Osteoblast (primary cell): Measurements from ENCODE around the gene SNAI1. TPM values are rescaled to one million over a fixed set of nuclear protein-coding genes. Genes with fewer than 3 reads are reported as not detected.

Experiments used
- DNase-seq: peaks from one replicate; pipeline ENCODE4 v3.0.0; 2011; ENCODE audit warnings: low spot score, mixed read lengths; ENCODE audit not compliant: insufficient read length; ENCODE audit errors: missing footprints
- H2AFZ ChIP-seq: 2 replicates; pipeline ENCODE4 v1.6.0; 2011; ENCODE audit warnings: mild to moderate bottlenecking, low read length
- H3K27ac ChIP-seq: 2 replicates; pipeline ENCODE4 v1.5.1; 2011; ENCODE audit warnings: mild to moderate bottlenecking, low read depth, low read length, moderate library complexity
- H3K27me3 ChIP-seq: 2 replicates; pipeline ENCODE4 v1.6.0; 2012; ENCODE audit warnings: mild to moderate bottlenecking, control low read depth, inconsistent platforms, low read length, moderate library complexity; ENCODE audit not compliant: insufficient read depth
- H3K36me3 ChIP-seq: 2 replicates; pipeline ENCODE4 v1.5.1; 2011; ENCODE audit warnings: mild to moderate bottlenecking, low read length, control low read depth, moderate library complexity; ENCODE audit not compliant: insufficient read depth
- H3K4me1 ChIP-seq: 2 replicates; pipeline ENCODE4 v1.5.1; 2011; ENCODE audit warnings: mild to moderate bottlenecking, low read length, control low read depth, moderate library complexity; ENCODE audit not compliant: insufficient read depth
- H3K4me2 ChIP-seq: 2 replicates; pipeline ENCODE4 v1.6.0; 2011; ENCODE audit warnings: mild to moderate bottlenecking, low read length; ENCODE audit not compliant: insufficient read depth
- H3K4me3 ChIP-seq: fragments of 200-600 bp; sonication (generic); 3 replicates; pipeline ENCODE4 v1.5.1; 2012; ENCODE audit warnings: mild to moderate bottlenecking, low read length, inconsistent platforms; ENCODE audit not compliant: insufficient read depth
- H3K79me2 ChIP-seq: 2 replicates; pipeline ENCODE4 v1.6.0; 2012; ENCODE audit warnings: mild to moderate bottlenecking, low read length, control low read depth, inconsistent platforms; ENCODE audit not compliant: insufficient read depth
- H3K9me3 ChIP-seq: 2 replicates; pipeline ENCODE4 v1.5.1; 2011; ENCODE audit warnings: low read depth, low read length, control low read depth
- H4K20me1 ChIP-seq: 2 replicates; pipeline ENCODE4 v1.6.0; 2012; ENCODE audit warnings: mild to moderate bottlenecking, low read length, control low read depth; ENCODE audit not compliant: insufficient read depth
- CTCF ChIP-seq: IDR thresholded peaks from 2 replicates; pipeline ENCODE4 v1.5.1; 2011; ENCODE audit warnings: mild to moderate bottlenecking, low read depth, low read length, moderate library complexity; ENCODE audit errors: extremely low read depth
- total RNA-seq: library from RNA; depleted of rRNA; stranded (reverse); fragments of >200 nt; gene quantifications from 2 replicates; pipeline ENCODE4 v1.2.3, GENCODE V29; 2012

The SNAI1 gene
- total RNA-seq, 1 donor = 1.8 TPM

- Histone ChIP-seq H3K4me3 (no peak overlapping the region), H3K4me2 (no peak overlapping the region), H4K20me1 (peaks cover 43% of the 10 kb centered on the region), H3K27me3 (no peaks in the 10 kb centered on the region), H2AFZ (no peak overlapping the region), H3K36me3 (peaks cover 65% of the 10 kb centered on the region), H3K27ac (no peak overlapping the region), H3K9me3 (no peaks in the 10 kb centered on the region), H3K79me2 (peaks cover 90% of the 10 kb centered on the region), H3K4me1 (peaks cover 18% of the 10 kb centered on the region)
- no peak for TF ChIP-seq CTCF
- DNase-seq = no peak
Measured at GRCh38 chr20:49942303-49942702, 40.5 kb upstream of the SNAI1 start.

DNA sequence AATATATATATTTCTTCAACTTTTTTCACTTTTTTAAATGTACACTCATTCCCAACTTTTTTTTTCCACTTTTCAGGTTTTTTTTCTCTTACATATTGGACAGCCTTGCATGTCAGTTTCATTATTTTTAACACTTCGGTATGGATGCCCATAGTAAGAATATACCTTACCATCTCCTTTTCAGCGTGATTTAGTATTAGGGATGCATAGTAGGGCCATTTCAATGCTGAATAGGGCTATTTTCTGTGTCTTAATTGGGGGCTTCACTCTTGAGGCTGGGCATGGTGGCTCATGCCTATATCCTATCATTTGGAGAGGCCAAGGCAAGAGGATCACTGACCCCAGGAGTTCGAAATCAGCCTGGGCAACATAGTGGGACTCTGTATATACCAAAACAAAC, 39.8 kb upstream of the SNAI1 start:
- Histone ChIP-seq H3K79me2 (peaks cover 86% of the 10 kb centered on the region), H3K27ac (no peak overlapping the region), H3K27me3 (no peaks in the 10 kb centered on the region), H3K36me3 (peaks cover 68% of the 10 kb centered on the region), H3K4me2 (no peak overlapping the region), H4K20me1 (peaks cover 36% of the 10 kb centered on the region), H3K9me3 (no peaks in the 10 kb centered on the region), H2AFZ (no peak overlapping the region), H3K4me1 (peaks cover 12% of the 10 kb centered on the region), H3K4me3 (no peak overlapping the region)
- no peak for TF ChIP-seq CTCF
- DNase-seq = no peak

- H3K79me2 ChIP-seq = peaks cover 63% of the 10 kb centered on the region
- no peak overlapping the region for H3K4me2 ChIP-seq
- no peak overlapping the region for H3K27ac ChIP-seq
- H3K27me3 ChIP-seq = no peaks in the 10 kb centered on the region
- peaks cover 72% of the 10 kb centered on the region for H3K36me3 ChIP-seq
- no peak overlapping the region for H2AFZ ChIP-seq
- no peak for DNase-seq
- no peaks in the 10 kb centered on the region for H3K9me3 ChIP-seq
- no peak overlapping the region for H3K4me3 ChIP-seq
- H4K20me1 ChIP-seq = peaks cover 20% of the 10 kb centered on the region
- no peak for TF ChIP-seq CTCF
- H3K4me1 ChIP-seq = peaks cover 21% of the 10 kb centered on the region
Measured at GRCh38 chr20:49945306-49945700, 37.5 kb upstream of the SNAI1 start.

DNA sequence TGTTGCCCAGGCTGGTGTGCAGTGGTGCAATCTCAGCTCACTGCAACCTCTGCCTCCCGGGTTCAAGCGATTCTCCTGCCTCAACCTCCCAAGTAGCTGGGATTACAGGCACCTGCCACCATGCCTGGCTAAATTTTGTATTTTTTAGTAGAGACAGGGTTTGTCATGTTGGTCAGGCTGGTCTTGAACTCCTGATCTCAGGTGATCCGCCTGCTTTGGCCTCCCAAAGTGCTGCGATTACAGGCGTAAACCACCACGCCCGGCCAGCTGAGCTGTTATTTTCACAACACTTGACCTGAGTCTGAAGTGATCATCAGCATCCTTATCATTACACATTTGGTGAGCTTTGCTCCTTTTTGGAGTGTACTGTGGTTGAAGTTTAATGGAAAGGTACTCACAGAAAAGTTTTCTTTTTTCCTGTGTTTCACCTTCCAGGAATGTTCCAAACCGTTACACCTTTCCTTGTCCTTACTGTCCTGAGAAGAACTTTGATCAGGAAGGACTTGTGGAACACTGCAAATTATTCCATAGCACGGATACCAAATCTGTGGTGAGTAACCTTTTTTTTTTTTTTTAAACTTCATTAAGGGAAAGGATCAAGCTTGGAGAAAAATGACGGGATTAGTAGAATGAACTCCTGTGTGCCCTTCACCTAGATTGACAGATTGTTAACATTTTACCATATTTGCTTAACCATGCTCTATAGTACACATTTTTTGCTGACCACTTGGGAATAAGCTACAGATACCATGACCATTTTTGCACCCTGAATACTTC, 36.9 kb upstream of the SNAI1 start:
- peaks cover 27% of the 10 kb centered on the region for H3K4me1 ChIP-seq
- no peaks in the 10 kb centered on the region for H3K27me3 ChIP-seq
- no peaks in the 10 kb centered on the region for H3K9me3 ChIP-seq
- H3K79me2 ChIP-seq = peaks cover 57% of the 10 kb centered on the region
- no peak overlapping the region for H3K27ac ChIP-seq
- H3K4me2 ChIP-seq = no peak overlapping the region
- H3K4me3 ChIP-seq = no peak overlapping the region
- peaks cover 18% of the 10 kb centered on the region for H4K20me1 ChIP-seq
- no peak overlapping the region for H2AFZ ChIP-seq
- no peak for TF ChIP-seq CTCF
- H3K36me3 ChIP-seq = peaks cover 76% of the 10 kb centered on the region
- DNase-seq = no peak
